HG03565 (cell line): ENCODE data around the gene RBP7.

Experiments
- ATAC-seq: cut with Tn5 transposase; IDR thresholded peaks from one replicate; pipeline ENCODE4 v1.9.1; 2021; ENCODE audit warnings: mild to moderate bottlenecking, moderate library complexity; ENCODE audit not compliant: unreplicated experiment

The RBP7 gene

GRCh38 chr1:10064416-10065343 lies 67.7 kb downstream of the RBP7 start:
- no peak for ATAC-seq

DNA sequence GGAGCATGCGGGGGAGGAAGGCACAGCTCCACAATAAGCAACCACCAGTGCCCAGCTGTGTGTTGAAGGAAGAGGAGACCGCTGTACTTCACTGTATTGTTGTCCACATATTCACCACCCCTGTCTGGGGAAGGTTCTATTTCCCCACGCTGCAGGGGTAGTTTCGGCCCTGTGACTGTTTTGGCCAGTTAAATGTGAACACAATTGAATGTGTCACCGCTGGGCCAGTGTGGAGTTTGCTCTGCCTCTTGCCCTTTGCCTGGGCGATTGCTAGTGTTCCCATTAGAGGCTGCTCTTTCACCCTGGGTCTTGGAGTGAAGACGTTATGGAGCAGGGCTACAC lies 68.3 kb downstream of the RBP7 start:
- no peak for ATAC-seq
